Dermis microvascular lymphatic vessel endothelial cell (primary cell): ENCODE results near the gene SEZ6. TPM values are rescaled to one million over a fixed set of nuclear protein-coding genes. Genes with fewer than 3 reads are reported as not detected.
A peak's percentile ranks its signal among the peaks of the same experiment; 100 is the strongest.

Experiments
- DNase-seq, 2 donors: peaks; one replicate each; pipeline versions ENCODE4 v3.0.0 to v3.0.0-alpha.2; 2010; ENCODE audit warnings: low read depth in 2 of 2
- total RNA-seq: library from RNA; depleted of rRNA; stranded (reverse); fragments of >200 nt; gene quantifications from 2 replicates; pipeline ENCODE4 v1.2.1, GENCODE V29; 2014

The SEZ6 gene
- total RNA-seq, 1 donor from 2014 or later, result not detected

GRCh38 chr17:29007456-29007855 is 1.6 kb upstream of the SEZ6 start:
- no peak for DNase-seq

GRCh38 chr17:29004081-29004692 is 1.6 kb downstream of the SEZ6 start:
- peak in 1 of 2 donors; percentile 32 for DNase-seq

- DNase-seq, result no peak
Measured at GRCh38 chr17:29003289-29003688, 2.5 kb downstream of the SEZ6 start.

GRCh38 chr17:29002811-29003210 is 3.0 kb downstream of the SEZ6 start:
- DNase-seq, result no peak

- DNase-seq, result no peak
Measured at GRCh38 chr17:29000973-29001372, 4.9 kb downstream of the SEZ6 start.

- no peak for DNase-seq
Measured at GRCh38 chr17:28999206-28999605, 6.6 kb downstream of the SEZ6 start.

GRCh38 chr17:28997806-28998205 is 8.0 kb downstream of the SEZ6 start:
- DNase-seq, result no peak

- no peak for DNase-seq
Measured at GRCh38 chr17:28996554-28997096, 9.2 kb downstream of the SEZ6 start.

GRCh38 chr17:28993645-28994426 is 12.0 kb downstream of the SEZ6 start:
- DNase-seq, result no peak

GRCh38 chr17:28992625-28993600 is 12.9 kb downstream of the SEZ6 start:
- DNase-seq, result no peak

GRCh38 chr17:28992185-28992584 is 13.6 kb downstream of the SEZ6 start:
- DNase-seq, result no peak

GRCh38 chr17:28991779-28992178 is 14.1 kb downstream of the SEZ6 start:
- no peak for DNase-seq

- no peak for DNase-seq
Measured at GRCh38 chr17:28989028-28989427, 16.8 kb downstream of the SEZ6 start.

GRCh38 chr17:28988475-28988874 is 17.4 kb downstream of the SEZ6 start:
- no peak for DNase-seq

- DNase-seq, result no peak
Measured at GRCh38 chr17:28986714-28987655, 18.8 kb downstream of the SEZ6 start.

- no peak for DNase-seq
Measured at GRCh38 chr17:28985950-28986713, 19.7 kb downstream of the SEZ6 start.

GRCh38 chr17:28983286-28984230 is 22.3 kb downstream of the SEZ6 start:
- no peak for DNase-seq

- DNase-seq, result peak; percentile 93 to 99
Measured at GRCh38 chr17:28982131-28982793, 23.6 kb downstream of the SEZ6 start.
